GM06990 (cell line): ENCODE data around the gene TNK2.
"Not testable (repeated sequence)": the region's sequence is repeated elsewhere in the genome, so short reads cannot be mapped to it uniquely, and the experiment has no call there.

Source experiments
- DNase-seq: peaks from one replicate; pipeline ENCODE4 v3.0.0-alpha.2; 2011; ENCODE audit not compliant: insufficient read length; ENCODE audit errors: extremely low read depth
- H3K27me3 ChIP-seq: replicated peaks from 2 replicates; pipeline ENCODE4 v1.6.0; 2011; ENCODE audit warnings: low read length; ENCODE audit not compliant: control insufficient read depth, insufficient read depth
- H3K36me3 ChIP-seq: 2 replicates; pipeline ENCODE4 v1.5.1; 2011; ENCODE audit warnings: low read length; ENCODE audit not compliant: control insufficient read depth, insufficient read depth
- H3K4me3 ChIP-seq: replicated peaks from 2 replicates; pipeline ENCODE4 v1.5.1; 2011; ENCODE audit warnings: low read depth, mild to moderate bottlenecking, control low read depth, low read length
- CTCF ChIP-seq: IDR thresholded peaks from 2 replicates; pipeline ENCODE4 v1.5.1; 2011; ENCODE audit warnings: low read length, control low read depth, mild to moderate bottlenecking, inconsistent platforms; ENCODE audit not compliant: insufficient read depth, poor library complexity, severe bottlenecking

Gene TNK2

DNA sequence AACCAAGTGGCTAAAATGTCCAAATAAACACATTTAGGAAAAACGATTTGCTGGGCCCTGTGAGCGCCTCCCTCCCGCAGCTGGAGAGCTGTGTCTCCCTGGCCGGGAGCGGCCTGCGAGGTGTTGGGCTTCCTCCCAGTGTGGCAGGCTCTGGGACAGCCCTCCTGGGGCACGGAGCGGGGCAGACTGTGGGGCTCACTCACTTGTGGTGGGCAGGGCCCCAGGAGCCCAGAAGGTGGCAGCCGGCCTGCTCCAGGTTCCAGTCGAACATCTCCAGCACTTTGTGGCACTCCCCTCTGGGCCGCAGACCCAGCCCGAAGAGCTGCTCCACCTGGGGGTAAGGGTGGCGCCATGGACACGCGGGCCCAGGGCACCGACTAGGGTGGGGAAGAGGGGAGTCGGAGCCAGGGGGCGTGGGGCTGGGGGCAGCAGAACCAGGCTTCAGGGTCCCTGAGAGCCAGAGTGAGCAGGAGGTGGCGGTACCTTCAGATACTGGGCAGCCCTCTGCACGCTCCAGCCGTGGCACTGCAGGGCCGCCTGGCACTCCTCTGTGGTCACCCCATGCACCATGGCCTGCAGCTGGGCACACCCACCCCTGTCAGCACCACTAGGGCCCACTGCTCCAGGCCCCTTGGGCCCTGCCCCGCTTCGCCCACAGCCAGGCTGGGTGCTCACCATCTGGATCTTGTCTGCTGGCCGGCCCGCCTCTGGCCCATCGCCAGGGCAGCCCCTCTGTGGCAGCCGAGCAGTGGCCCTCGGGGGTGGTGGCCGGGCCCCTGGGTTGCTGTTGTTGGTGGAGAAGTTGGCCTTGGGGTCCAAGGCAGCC, 41.5 kb downstream of the TNK2 start:
- no peaks in the 10 kb centered on the region for H3K27me3 ChIP-seq
- TF ChIP-seq CTCF, result no peak
- peaks cover 8% of the 10 kb centered on the region for H3K36me3 ChIP-seq
- H3K4me3 ChIP-seq, result no peak overlapping the region
- no peak for DNase-seq

- Histone ChIP-seq H3K27me3 (no peaks in the 10 kb centered on the region), H3K4me3 (no peak overlapping the region), H3K36me3 (peaks cover 8% of the 10 kb centered on the region)
- DNase-seq, result no peak
- no peak for TF ChIP-seq CTCF
These were observed 42.6 kb downstream of the TNK2 start for GRCh38 chr3:195865752-195866151.

GRCh38 chr3:195863121-195864061, 45.0 kb downstream of the TNK2 start:
- TF ChIP-seq CTCF, result peak; percentile 73
- Histone ChIP-seq H3K36me3 (peaks cover 6% of the 10 kb centered on the region), H3K27me3 (no peaks in the 10 kb centered on the region), H3K4me3 (no peak overlapping the region)
- DNase-seq, result no peak

DNA sequence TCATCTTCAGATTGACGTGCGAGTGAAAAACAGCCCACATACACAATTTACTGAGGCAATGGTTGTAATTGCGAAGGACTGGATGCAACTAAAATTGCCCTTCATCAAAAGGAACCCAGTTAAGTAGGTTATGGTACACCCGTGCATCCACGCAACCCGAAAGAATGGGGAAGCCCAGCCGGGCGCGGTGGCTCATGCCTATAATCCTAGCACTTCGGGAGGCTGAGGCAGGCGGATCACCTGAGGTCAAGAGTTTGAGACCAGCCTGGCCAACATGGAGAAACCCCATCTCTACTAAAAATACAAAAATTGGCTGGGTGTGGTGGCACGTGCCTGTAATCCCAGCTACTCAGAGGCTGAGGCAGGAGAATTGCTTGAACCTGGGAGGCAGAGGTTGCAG, 46.0 kb downstream of the TNK2 start:
- not testable (repeated sequence) for DNase-seq, H3K27me3 ChIP-seq, H3K36me3 ChIP-seq, H3K4me3 ChIP-seq

- DNase-seq, result no peak
These were observed 47.9 kb downstream of the TNK2 start for GRCh38 chr3:195860456-195860855.

More at GRCh38 chr3:195860456-195860855, 47.9 kb downstream of the TNK2 start:
- Histone ChIP-seq H3K27me3 (no peaks in the 10 kb centered on the region), H3K36me3 (peaks cover 1% of the 10 kb centered on the region), H3K4me3 (no peak overlapping the region)
- TF ChIP-seq CTCF, result no peak
